Choroid plexus epithelial cell (primary cell): ENCODE data around the gene GFPT1.
A peak's percentile ranks its signal among the peaks of the same experiment; 100 is the strongest.

ENCODE experiments used
- DNase-seq: peaks from one replicate; pipeline ENCODE4 v3.0.0-alpha.2; 2010; ENCODE audit warnings: low read depth
- H3K4me3 ChIP-seq: 2 replicates; pipeline ENCODE4 v1.5.1; 2011; ENCODE audit warnings: low read depth, mild to moderate bottlenecking, control low read depth, low read length, moderate library complexity
- CTCF ChIP-seq: conservative IDR thresholded peaks from 2 replicates; pipeline ENCODE4 v1.5.1; 2011; ENCODE audit warnings: low read depth, mild to moderate bottlenecking, control low read depth, inconsistent platforms, low read length, moderate library complexity

GFPT1 gene

DNA sequence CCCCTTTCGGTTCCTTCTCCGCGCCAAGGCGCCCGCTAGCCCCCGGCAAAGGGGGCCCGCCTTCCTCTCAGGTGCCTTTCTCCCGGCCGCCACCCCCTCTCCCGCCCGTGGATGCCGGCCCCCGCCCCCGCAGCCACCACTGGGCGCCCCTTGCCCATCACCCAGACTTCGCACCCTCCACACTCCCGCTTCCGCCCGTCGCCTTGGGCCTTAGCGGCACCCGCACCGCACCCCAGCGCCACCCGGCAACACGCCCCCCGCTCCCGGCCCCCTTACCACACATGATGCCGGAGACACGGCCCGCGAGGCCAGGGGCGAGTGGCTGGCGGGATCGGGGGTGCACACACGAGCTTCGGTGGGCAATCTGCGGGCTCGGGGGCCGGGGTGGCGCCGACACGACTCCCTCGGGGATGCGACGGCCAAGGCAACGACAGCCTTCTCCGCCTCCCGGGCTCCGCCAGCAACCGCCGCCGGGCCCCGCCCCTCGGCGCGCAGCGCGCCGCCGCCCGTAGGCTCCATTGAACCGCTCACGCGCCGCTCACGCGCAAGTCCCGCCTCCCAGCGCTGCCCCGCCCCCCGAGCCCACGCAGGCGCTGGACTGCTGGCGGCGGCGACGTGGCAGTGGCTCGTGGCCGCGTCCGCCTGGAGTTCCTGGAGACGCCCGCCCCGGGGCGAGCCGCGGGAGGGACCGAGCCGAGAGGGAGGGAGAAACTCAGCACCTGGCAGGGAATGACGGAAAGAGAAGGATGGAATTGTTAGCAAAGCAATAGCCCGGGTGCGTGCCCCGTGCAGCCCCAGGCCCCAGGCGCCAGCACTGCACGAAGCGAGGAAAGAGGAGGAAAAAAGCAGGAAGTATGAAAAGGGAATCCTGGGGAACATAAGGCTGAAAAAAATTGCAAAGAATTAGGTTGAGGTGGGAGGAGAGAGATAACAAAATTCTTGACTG, at the start of gene GFPT1:
TSS of gene GFPT1 (minus strand) at position 439 of the 946 bp plus-strand sequence. CDS start at position 283, 156 bp downstream.
- TF ChIP-seq CTCF, result no peak
- DNase-seq, result peak; percentile 95
- peak within 1 kb of the TSS; percentile 96 for H3K4me3 ChIP-seq

GRCh38 chr2:69436596-69436937, 49.5 kb upstream of the GFPT1 start:
- peak; percentile 23 for DNase-seq
- TF ChIP-seq CTCF, result no peak
- H3K4me3 ChIP-seq, result peak overlapping the region; percentile 99

- H3K4me3 ChIP-seq, result no peak overlapping the region
- DNase-seq, result no peak
- TF ChIP-seq CTCF, result no peak
These were observed 47.7 kb upstream of the GFPT1 start for GRCh38 chr2:69434753-69435152.

DNA sequence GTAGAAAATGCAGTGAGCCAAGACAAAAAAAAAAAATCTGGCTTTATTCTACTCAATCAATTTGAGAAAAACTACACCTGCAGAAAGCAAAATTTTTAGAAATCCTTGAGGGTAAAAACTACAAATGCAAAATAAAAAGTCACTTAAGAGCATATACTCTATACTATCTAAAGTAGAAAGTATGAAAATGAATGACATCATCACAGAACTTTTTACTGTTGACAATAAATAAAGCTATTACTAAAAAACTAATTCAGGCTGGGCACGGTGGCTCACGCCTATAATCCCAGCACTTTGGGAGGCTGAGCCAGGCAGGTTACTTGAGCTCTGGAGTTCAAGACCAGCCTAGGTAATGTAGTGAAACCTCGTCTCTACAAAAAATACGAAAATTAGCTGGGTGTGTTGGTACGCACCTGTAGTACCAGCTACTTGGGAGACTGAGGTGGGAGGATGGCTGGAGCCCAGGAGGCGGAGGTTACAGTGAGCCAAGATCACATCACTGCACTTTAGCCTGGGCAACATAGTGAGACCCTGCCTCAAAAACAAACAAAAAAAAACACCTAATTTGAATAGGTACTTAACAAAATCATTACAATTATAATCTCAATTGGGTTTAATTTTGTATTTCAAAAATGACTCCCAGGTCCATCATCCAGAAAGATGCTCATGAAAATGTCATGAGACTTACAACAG, 42.6 kb upstream of the GFPT1 start:
- TF ChIP-seq CTCF, result no peak
- no peak overlapping the region for H3K4me3 ChIP-seq
- no peak for DNase-seq

- no peak overlapping the region for H3K4me3 ChIP-seq
- DNase-seq, result no peak
- TF ChIP-seq CTCF, result no peak
These were observed 42.0 kb upstream of the GFPT1 start for GRCh38 chr2:69428981-69429380.

DNA sequence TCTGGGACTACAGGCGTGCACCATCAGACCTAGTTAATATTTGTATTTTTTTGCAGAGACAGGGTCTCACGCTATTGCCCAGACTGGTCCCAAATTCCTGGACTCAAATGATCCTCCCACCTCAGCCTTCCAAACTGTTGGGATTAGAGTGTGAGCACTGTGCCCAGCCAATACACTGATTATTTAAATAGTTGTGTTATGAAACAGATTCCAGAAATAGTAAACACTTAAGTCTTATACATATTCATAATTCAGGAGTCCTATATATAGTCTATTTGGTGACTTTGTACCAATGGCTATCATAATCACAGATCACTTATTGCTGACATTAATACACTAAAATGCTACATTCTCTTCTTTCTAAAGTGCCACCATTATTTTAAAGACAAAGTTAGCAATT, 37.4 kb upstream of the GFPT1 start:
- H3K4me3 ChIP-seq, result no peak overlapping the region
- DNase-seq, result no peak
- no peak for TF ChIP-seq CTCF
